Ishikawa (cell line): Measurements from ENCODE around the gene PTH2.
A peak's percentile ranks its signal among the peaks of the same experiment; 100 is the strongest.

Source experiments
- CEBPB ChIP-seq: IDR thresholded peaks from 2 replicates; pipeline ENCODE4 v1.6.1; 2012
- CREB1 ChIP-seq: IDR thresholded peaks from 2 replicates; pipeline ENCODE4 v1.6.1; 2012; ENCODE audit warnings: low read depth
- EGR1 ChIP-seq: IDR thresholded peaks from 2 replicates; pipeline ENCODE4 v1.6.1; 2012
- EP300 ChIP-seq: IDR thresholded peaks from 2 replicates; pipeline ENCODE4 v1.6.1; 2012; ENCODE audit warnings: borderline replicate concordance
- FOXM1 ChIP-seq: IDR thresholded peaks from 2 replicates; pipeline ENCODE4 v1.6.1; 2012; ENCODE audit warnings: low read depth, borderline replicate concordance
- NFIC ChIP-seq: IDR thresholded peaks from 2 replicates; pipeline ENCODE4 v1.6.1; 2012
- RAD21 ChIP-seq: IDR thresholded peaks from 2 replicates; pipeline ENCODE4 v1.6.1; 2012; ENCODE audit warnings: low read depth
- TAF1 ChIP-seq: IDR thresholded peaks from 2 replicates; pipeline ENCODE4 v1.6.1; 2012; ENCODE audit warnings: low read depth, mild to moderate bottlenecking
- TCF12 ChIP-seq: IDR thresholded peaks from 2 replicates; pipeline ENCODE4 v1.6.1; 2012; ENCODE audit warnings: low read depth
- TEAD4 ChIP-seq: IDR thresholded peaks from 2 replicates; pipeline ENCODE4 v1.6.1; 2012
- YY1 ChIP-seq: IDR thresholded peaks from 2 replicates; pipeline ENCODE4 v1.6.1; 2012; ENCODE audit warnings: low read depth
- ZBTB7A ChIP-seq: IDR thresholded peaks from 2 replicates; pipeline ENCODE4 v1.6.1; 2012; ENCODE audit warnings: low read depth
- TF ChIP-seq, protein P1 (sequence below): IDR thresholded peaks from 2 replicates; pipeline ENCODE4 v1.6.1; 2012
- TF ChIP-seq, protein P2 (sequence below): IDR thresholded peaks from 2 replicates; pipeline ENCODE4 v1.6.1; 2012
- TF ChIP-seq, protein P3 (sequence below): IDR thresholded peaks from 2 replicates; pipeline ENCODE4 v1.6.1; 2012; ENCODE audit warnings: low read depth, mild to moderate bottlenecking

PTH2 gene

DNA sequence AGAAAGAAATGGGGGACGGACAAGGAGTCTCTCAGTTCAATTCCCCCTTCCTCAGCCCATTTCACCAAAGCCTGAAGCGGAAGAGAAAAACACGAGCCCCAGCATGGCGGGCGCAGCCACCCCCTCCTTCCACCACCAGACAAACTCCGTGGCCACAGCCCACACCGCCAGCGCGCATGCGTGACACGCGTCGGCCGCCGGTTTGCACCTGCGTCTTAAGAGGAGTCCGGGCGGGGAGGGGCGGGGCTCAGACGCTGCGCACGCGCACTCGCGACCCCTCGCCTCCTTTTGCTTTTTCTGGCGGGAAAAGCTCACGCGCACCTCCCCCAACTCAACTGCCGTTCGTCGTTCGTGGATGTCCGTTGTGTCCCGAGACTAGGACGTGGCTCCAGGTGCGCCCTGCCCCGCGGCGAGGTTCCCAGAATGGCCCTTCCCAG lies 35.3 kb downstream of the PTH2 start, which contains the start of gene KASH5:
TSS of gene KASH5 (plus strand) at position 314 of the 437 bp plus-strand sequence. CDS start 2,635 bp downstream, outside the sequence.
- no peak for TF ChIP-seq TEAD4
- TF ChIP-seq FOXM1 = no peak
- 0 out of 2 replicates have a peak, but pooled peaks have one; percentile 11 for TF ChIP-seq EGR1
- TF ChIP-seq NFIC = no peak
- TF ChIP-seq, protein P1, sequence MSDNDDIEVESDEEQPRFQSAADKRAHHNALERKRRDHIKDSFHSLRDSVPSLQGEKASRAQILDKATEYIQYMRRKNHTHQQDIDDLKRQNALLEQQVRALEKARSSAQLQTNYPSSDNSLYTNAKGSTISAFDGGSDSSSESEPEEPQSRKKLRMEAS = peak; percentile 98
- TF ChIP-seq CREB1 = no peak
- TF ChIP-seq ZBTB7A = peak; percentile 33; the same call in 1 of the 2 replicates
- TF ChIP-seq EP300 = no peak
- TF ChIP-seq, protein P2, sequence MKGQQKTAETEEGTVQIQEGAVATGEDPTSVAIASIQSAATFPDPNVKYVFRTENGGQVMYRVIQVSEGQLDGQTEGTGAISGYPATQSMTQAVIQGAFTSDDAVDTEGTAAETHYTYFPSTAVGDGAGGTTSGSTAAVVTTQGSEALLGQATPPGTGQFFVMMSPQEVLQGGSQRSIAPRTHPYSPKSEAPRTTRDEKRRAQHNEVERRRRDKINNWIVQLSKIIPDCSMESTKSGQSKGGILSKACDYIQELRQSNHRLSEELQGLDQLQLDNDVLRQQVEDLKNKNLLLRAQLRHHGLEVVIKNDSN = no peak
- no peak for TF ChIP-seq CEBPB
- 0 out of 2 replicates have a peak, but pooled peaks have one; percentile 29 for TF ChIP-seq TCF12
- no peak; the same call in 1 of the 2 replicates for TF ChIP-seq TAF1
- peak; percentile 53; the same call in 1 of the 2 replicates for TF ChIP-seq YY1
- TF ChIP-seq RAD21 = no peak
- TF ChIP-seq, protein P3, sequence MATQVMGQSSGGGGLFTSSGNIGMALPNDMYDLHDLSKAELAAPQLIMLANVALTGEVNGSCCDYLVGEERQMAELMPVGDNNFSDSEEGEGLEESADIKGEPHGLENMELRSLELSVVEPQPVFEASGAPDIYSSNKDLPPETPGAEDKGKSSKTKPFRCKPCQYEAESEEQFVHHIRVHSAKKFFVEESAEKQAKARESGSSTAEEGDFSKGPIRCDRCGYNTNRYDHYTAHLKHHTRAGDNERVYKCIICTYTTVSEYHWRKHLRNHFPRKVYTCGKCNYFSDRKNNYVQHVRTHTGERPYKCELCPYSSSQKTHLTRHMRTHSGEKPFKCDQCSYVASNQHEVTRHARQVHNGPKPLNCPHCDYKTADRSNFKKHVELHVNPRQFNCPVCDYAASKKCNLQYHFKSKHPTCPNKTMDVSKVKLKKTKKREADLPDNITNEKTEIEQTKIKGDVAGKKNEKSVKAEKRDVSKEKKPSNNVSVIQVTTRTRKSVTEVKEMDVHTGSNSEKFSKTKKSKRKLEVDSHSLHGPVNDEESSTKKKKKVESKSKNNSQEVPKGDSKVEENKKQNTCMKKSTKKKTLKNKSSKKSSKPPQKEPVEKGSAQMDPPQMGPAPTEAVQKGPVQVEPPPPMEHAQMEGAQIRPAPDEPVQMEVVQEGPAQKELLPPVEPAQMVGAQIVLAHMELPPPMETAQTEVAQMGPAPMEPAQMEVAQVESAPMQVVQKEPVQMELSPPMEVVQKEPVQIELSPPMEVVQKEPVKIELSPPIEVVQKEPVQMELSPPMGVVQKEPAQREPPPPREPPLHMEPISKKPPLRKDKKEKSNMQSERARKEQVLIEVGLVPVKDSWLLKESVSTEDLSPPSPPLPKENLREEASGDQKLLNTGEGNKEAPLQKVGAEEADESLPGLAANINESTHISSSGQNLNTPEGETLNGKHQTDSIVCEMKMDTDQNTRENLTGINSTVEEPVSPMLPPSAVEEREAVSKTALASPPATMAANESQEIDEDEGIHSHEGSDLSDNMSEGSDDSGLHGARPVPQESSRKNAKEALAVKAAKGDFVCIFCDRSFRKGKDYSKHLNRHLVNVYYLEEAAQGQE = no peak

DNA sequence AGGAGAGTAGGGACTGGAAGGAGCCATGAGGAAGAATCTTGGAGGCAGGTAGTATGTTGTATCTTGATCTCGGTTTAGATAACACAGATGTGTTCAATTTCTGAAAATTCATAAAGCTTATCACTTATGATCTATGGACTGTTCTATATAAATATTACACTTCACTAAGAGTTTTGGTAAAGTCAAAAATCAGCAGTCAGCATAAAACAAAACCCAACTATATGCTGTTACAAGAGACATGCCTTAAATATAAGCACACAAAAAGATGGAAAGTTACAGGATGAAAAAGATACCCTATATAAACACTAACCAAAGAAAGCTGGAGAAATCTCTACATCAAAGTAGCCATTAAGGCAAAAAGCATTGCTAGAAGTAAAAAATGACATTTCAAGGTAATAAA lies 39.6 kb downstream of the PTH2 start:
- TF ChIP-seq NFIC (no peak), YY1 (no peak), CEBPB (no peak), TAF1 (no peak), ZBTB7A (no peak), CREB1 (no peak), FOXM1 (no peak), EP300 (no peak), RAD21 (no peak), TCF12 (no peak), EGR1 (no peak)
- TF ChIP-seq, protein P2 = no peak
- TF ChIP-seq, protein P1 = no peak

DNA sequence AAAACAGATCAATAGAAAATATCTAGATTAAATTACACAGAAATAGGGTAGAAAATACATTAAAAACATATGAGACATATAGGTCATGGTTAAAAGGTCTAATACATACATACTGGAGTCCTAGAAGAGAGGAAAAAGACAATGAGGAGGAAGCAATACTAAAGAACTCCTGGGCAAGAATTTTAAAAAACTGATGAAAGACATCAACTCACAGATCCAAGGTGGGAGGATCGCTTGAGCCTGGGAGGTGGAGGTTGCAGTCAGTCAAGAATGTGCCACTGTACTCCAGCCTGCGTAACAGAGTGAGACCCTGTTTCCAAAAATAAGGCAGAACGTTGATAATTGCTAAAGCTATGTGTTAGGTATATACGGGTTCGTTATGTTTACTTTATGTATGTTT lies 40.6 kb downstream of the PTH2 start:
- TF ChIP-seq ZBTB7A (no peak), TAF1 (no peak), TEAD4 (no peak), CEBPB (no peak), CREB1 (no peak), TCF12 (no peak), NFIC (no peak), YY1 (no peak), RAD21 (no peak), EP300 (no peak), FOXM1 (no peak), EGR1 (no peak)
- TF ChIP-seq, protein P2 = no peak
- TF ChIP-seq, protein P3 = no peak
- TF ChIP-seq, protein P1 = no peak

DNA sequence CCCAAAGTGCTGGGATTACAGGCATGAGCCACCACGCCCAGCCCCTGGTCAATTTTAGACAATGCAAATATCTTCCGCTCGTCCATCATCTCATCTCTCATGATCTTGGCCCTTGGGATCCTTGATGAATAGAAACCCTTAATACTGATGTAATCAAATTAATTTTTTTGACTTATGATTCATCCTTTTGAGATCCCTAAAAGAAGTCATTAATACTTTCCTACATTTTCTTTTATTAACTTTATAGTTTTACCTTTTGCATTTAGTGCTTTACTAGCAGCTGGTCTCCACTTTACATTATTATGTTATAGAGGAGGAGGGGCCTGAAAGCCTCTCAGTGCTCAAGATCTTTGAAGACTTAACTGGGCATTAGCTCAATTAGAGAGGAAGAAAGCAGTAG lies 42.9 kb downstream of the PTH2 start:
- no peak for TF ChIP-seq CEBPB
- TF ChIP-seq, protein P2 = no peak
- TF ChIP-seq ZBTB7A = no peak
- TF ChIP-seq TCF12 = no peak
- TF ChIP-seq FOXM1 = no peak
- TF ChIP-seq TAF1 = no peak
- no peak for TF ChIP-seq YY1
- no peak for TF ChIP-seq EGR1
- TF ChIP-seq, protein P3 = no peak
- TF ChIP-seq NFIC = no peak
- TF ChIP-seq RAD21 = no peak
- no peak for TF ChIP-seq CREB1
- no peak for TF ChIP-seq TEAD4
- TF ChIP-seq EP300 = no peak
- TF ChIP-seq, protein P1 = no peak
